ENCODE results near the gene RNF213.
A peak's percentile ranks its signal among the peaks of the same experiment; 100 is the strongest.

RNF213 gene

GRCh38 chr17:80445726-80446110, 185.1 kb downstream of the RNF213 start:
- CTCF ChIA-PET: interaction anchor here (2.9 kb wide), 1 partner anchor 18 kb away, joined by 11 read pairs; no protein-coding TSS in a partner anchor
- Histone ChIP-seq H3K4me1 (ENCODE audit: control insufficient read depth, insufficient read depth, low read length) (peaks cover 5% of the 10 kb centered on the region; the same call in 1 of the 2 replicates), H3K9me3 (ENCODE audit: control insufficient read depth, insufficient read depth, low read depth, low read length) (no peaks in the 10 kb centered on the region), H3K4me3 (ENCODE audit: low read depth, low read length) (no peak overlapping the region), H3K27ac (ENCODE audit: extremely low read depth, low read depth, low read length) (no peak overlapping the region), H3K36me3 (ENCODE audit: control insufficient read depth in 2 of 2, insufficient read depth in 1 of 2, low read length in 2 of 2) (no peaks in the 10 kb centered on the region)
- TF ChIP-seq ZNF274 (IDR thresholded peaks at IDR 0.05; ENCODE audit: low read length) (no peak), ZNF274 (tag by site-specific recombination; IDR thresholded peaks at IDR 0.05; ENCODE audit: borderline replicate concordance) (no peak), ZBTB17 (tag by site-specific recombination; IDR thresholded peaks at IDR 0.05) (peak; percentile 40; the same call in 1 of the 2 replicates), ZBTB20 (tag by site-specific recombination; IDR thresholded peaks at IDR 0.05) (peak; percentile 49; the same call in 1 of the 2 replicates), ZIC2 (tag by site-specific recombination; IDR thresholded peaks at IDR 0.05) (peak; percentile 47; the same call in 1 of the 2 replicates), ZNF600 (tag by site-specific recombination; IDR thresholded peaks at IDR 0.05) (peak; percentile 53; the same call in 1 of the 2 replicates)
- POLR2A ChIA-PET: no interaction called here

- Histone ChIP-seq H3K9me3 (ENCODE audit: control insufficient read depth, insufficient read depth, low read depth, low read length) (no peaks in the 10 kb centered on the region), H3K4me1 (ENCODE audit: control insufficient read depth, insufficient read depth, low read length) (peaks cover 5% of the 10 kb centered on the region; the same call in 1 of the 2 replicates), H3K4me3 (ENCODE audit: low read depth, low read length) (no peak overlapping the region), H3K36me3 (ENCODE audit: control insufficient read depth in 2 of 2, insufficient read depth in 1 of 2, low read length in 2 of 2) (no peaks in the 10 kb centered on the region), H3K27ac (ENCODE audit: extremely low read depth, low read depth, low read length) (no peak overlapping the region)
- ChIA-PET POLR2A (no interaction called here), CTCF (interaction anchor here (0.6 to 2.9 kb wide), 2 partner anchors 19 to 83 kb away, joined by 3 to 11 read pairs; no protein-coding TSS in a partner anchor)
- TF ChIP-seq ZNF202 (tag by site-specific recombination; IDR thresholded peaks at IDR 0.05; ENCODE audit: borderline replicate concordance) (no peak), ZSCAN30 (tag by site-specific recombination; IDR thresholded peaks at IDR 0.05) (no peak), SCRT2 (tag by site-specific recombination; IDR thresholded peaks at IDR 0.05) (peak; percentile 95), ZNF302 (tag by site-specific recombination; IDR thresholded peaks at IDR 0.05; ENCODE audit: low read depth) (no peak), ZSCAN18 (tag by site-specific recombination; IDR thresholded peaks at IDR 0.05) (no peak), ZNF600 (tag by site-specific recombination; IDR thresholded peaks at IDR 0.05) (peak; percentile 73), ZNF621 (tag by site-specific recombination; IDR thresholded peaks at IDR 0.05) (no peak), ZEB2 (tag by site-specific recombination; IDR thresholded peaks at IDR 0.05) (no peak), ZBTB17 (tag by site-specific recombination; IDR thresholded peaks at IDR 0.05) (0 out of 2 replicates have a peak, but pooled peaks have one; percentile 11), ZBTB10 (tag by site-specific recombination; IDR thresholded peaks at IDR 0.05) (0 out of 2 replicates have a peak, but pooled peaks have one; percentile 3), ZNF629 (tag by site-specific recombination; IDR thresholded peaks at IDR 0.05) (peak; percentile 68), ZNF211 (tag by site-specific recombination; IDR thresholded peaks at IDR 0.05; ENCODE audit: low read depth) (no peak), ZBTB8A (tag by site-specific recombination; IDR thresholded peaks at IDR 0.05) (peak; percentile 37; the same call in 1 of the 2 replicates), ZNF362 (tag by site-specific recombination; IDR thresholded peaks at IDR 0.05) (peak; percentile 75), GLIS2 (tag by site-specific recombination; IDR thresholded peaks at IDR 0.05) (peak; percentile 82), ZNF777 (tag by site-specific recombination; IDR thresholded peaks at IDR 0.05; ENCODE audit: borderline replicate concordance) (no peak), ZNF391 (tag by site-specific recombination; IDR thresholded peaks at IDR 0.05; ENCODE audit: borderline replicate concordance, low read depth) (no peak), ZNF549 (tag by site-specific recombination; IDR thresholded peaks at IDR 0.05) (no peak), REPIN1 (tag by site-specific recombination; IDR thresholded peaks at IDR 0.05; ENCODE audit: low read depth) (no peak), ZNF747 (tag by site-specific recombination; IDR thresholded peaks at IDR 0.05) (no peak), SCRT1 (tag by site-specific recombination; IDR thresholded peaks at IDR 0.05; ENCODE audit: borderline replicate concordance) (peak; percentile 45; the same call in 1 of the 2 replicates), ZNF654 (tag by site-specific recombination; IDR thresholded peaks at IDR 0.05; ENCODE audit: low read depth) (no peak), GLIS1 (tag by site-specific recombination; IDR thresholded peaks at IDR 0.05) (peak; percentile 69), ZNF658 (tag by site-specific recombination; IDR thresholded peaks at IDR 0.05) (no peak), ZNF114 (tag by site-specific recombination; IDR thresholded peaks at IDR 0.05) (no peak), ZNF473 (tag by site-specific recombination; IDR thresholded peaks at IDR 0.05) (no peak)
Measured at GRCh38 chr17:80446645-80447405, 186.2 kb downstream of the RNF213 start.

All from HEK293 (cell line).